GDM1 (cell line): ENCODE data around the gene OR51B4.
"Not testable (repeated sequence)": the region's sequence is repeated elsewhere in the genome, so short reads cannot be mapped to it uniquely, and the experiment has no call there.

Experiments used
- DNase-seq: peaks from one replicate; lab custom pipeline; 2025; lab: John Stamatoyannopoulos, UW

OR51B4 gene

DNA sequence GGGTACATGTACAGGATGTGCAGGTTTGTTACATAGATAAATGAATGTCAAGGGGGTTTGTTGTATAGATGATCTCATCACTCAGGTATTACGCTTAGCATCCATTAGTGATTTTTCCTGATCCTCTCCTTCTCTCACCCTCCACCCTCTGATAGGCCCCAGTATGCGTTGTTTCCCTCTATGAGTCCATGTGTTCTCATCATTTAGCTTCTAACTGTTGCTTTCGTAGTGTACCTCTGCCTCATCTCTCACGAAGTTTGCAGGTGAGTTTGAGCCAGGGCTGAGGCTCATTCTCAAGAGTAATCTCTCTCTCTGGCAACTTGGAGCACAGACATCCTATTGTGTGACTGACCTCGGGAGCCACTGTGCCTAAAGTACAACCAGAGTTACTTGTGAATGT, 27.4 kb downstream of the OR51B4 start:
- no peak for DNase-seq

DNA sequence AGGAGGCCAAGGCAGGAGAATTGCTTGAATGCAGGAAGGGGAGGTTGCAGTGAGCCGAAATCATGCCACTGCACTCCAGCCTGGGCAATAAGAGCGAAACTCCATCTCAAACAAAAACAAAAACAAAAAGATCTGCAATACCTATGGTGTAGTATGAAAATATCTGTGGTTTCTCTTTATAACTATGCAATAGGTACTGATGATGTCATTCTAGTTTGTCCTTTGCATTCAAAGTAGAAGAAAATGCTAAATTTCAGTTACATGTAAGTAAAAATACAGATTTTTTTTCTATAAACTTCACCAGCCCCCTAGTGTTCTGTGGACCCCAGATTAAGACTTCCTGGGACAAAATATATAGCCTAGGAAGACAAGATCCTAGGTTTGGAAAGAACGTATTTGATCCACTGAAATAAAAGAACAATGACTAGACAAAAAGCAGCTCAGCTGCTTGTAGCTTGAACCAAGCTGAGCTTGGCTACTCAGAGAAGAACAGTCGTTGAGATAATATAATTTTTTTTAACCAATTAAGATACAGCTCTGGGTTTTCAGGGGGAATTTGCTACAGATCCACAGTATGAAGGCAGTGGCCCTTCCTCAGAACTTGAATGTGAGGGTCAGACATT, 29.2 kb downstream of the OR51B4 start:
- DNase-seq, result no peak

DNA sequence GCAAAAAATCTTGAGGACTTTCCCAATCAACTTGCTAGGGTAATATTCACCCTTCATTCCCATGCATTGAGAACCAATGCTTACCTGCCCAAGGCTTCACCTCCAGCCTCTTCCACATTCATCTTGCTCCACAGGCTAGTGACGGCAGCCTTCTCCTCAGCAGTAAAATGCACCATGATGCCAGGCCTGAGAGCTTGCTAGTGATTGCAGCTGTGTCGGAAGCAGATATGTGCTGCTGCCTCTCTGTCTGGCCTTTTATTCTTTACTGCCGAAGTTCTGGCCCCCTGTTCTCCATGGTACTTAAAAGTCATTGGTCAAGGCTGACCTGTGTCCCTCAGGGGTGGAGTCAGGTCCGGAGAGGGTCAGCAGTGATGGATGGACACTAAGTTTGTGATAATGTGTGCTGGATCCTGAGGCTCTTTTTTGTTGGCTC, 32.0 kb downstream of the OR51B4 start, which contains the start of gene HBE1:
TSS of gene HBE1 (minus strand) at position 231 of the 433 bp plus-strand sequence. CDS start at position 176, 55 bp downstream.
- DNase-seq, result no peak

DNA sequence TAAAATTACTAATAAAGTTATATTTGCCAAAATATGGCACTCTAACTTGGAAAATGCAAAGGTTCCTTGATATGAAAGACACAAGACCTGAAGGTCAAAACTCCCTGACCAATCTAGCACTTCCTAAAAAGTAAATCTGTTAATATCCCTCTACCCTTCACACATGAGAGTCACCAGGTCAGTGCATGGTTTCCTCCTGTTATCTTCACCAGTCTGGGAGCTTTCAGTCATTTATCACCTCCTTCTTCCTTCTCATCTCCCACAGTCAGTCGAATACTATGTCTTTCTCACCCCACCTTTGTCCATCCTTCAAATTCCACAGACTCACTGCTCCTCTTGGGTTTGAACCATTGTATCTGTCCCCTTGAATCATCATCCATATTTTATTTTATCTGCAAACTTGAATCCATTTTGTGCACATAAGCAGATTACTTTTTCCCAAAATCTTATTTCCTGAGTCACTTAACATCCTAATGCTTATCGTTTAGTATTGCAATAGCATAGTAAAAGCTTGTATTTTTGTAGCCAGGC, 34.6 kb downstream of the OR51B4 start:
- no peak for DNase-seq

DNA sequence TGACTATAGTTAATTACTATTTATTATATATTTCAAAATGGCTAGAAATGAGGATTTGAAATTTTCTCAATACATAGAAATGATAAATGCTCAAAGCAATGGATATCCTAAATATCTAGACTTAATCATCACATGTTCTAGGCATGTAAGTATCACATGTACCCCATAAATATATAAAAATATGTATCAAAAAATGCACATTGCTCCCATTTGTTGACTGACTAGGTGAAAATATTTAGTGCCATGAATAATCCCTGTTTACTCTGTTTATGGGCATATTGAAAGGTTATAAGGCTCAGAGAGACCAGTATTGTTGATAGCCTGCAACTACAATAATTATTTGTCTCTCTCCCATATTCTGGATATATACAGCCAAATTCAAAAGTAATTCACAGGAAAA, 35.1 kb downstream of the OR51B4 start:
- DNase-seq, result no peak

DNA sequence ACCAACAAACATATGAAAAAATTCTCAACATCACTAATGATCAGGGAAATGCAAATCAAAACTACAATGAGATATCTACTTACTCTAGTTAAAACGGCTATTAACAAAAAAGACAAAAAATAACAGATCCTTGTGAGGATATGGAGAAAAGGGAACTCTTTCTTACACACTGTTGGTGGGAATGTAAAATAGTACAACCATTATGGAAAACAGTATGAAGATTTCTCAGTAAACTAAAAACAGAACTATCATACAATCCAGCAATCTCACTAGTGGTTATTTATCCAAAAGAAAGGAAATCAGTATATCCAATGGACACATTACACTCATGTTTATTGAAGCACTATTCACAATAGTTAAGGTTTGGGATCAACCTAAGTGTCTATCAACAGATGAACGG, 35.9 kb downstream of the OR51B4 start:
- DNase-seq, result no peak

DNA sequence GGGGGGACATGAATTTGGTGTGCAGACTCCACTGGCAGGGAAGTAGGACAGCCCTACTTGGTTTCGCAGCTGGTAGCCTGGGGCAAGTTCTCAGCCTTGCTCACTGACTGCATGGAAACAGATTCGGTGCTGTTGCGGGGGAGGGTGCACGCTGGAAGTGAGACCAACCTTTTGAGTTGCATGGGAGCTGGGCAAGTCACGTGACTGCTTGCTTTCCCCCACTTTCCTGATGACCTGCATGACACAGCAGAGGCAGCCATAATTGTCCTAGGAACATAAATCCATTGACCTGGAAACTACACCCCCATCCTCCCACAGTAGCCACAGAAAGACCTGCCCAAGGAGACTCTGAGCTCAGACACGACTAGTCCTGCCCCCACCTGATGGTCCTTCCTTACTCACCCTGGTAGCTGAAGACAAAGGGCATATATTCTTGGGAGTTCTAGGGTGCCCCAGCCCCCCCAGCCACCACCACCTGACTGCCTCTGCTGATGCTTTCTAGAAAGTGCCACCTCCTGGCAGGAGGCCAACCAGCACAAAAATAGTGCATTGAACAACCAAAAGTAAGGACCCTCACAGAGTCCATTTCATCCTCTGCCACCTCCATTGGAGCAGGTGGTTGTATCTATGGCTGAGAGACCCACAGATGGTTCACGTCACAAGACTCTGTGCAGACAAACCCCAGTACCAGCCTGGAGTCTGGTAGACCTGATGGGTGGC, 43.0 kb downstream of the OR51B4 start:
- no peak for DNase-seq

DNA sequence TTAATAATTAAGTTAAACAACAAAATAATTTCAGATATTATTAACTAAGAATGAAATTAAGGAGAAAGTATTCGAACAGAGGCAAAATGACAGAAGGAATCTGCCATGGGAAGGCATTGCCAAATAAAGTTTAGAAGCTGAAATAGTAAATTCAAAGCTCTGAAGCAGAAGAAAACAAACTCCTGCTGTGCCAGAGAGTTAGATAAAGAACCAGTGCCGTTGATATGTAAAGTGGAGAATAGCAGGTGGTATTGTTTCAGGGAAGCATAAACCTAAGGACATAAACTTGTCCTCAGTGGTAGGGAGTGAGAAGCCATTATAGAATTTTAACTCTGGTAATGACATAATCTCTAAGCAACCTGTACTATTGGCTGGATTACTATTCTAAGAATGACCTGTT, 44.5 kb downstream of the OR51B4 start:
- no peak for DNase-seq

DNA sequence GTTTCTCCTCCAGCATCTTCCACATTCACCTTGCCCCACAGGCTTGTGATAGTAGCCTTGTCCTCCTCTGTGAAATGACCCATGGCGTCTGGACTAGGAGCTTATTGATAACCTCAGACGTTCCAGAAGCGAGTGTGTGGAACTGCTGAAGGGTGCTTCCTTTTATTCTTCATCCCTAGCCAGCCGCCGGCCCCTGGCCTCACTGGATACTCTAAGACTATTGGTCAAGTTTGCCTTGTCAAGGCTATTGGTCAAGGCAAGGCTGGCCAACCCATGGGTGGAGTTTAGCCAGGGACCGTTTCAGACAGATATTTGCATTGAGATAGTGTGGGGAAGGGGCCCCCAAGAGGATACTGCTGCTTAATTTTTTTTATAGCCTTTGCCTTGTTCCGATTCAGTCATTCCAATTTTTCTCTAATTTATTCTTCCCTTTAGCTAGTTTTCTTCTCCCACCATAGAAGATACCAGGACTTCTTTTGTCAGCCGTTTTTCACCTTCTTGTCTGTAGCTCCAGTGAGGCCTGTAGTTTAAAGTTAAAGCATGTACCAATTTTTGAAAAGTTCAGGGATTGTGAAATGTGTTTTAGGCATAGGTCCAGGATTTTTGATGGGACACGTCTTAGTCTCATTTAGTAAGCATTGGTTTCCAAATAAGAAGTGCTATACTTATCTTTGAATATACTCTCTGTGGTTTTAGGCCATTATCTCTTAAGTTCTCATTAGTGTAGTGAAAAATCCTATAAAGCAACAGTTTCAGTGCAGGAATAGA, 46.9 kb downstream of the OR51B4 start, which contains the start of gene HBG2:
TSS of gene HBG2 (minus strand) at position 136 of the 768 bp plus-strand sequence. CDS start at position 83, 53 bp downstream.
- DNase-seq, result not testable (repeated sequence)

DNA sequence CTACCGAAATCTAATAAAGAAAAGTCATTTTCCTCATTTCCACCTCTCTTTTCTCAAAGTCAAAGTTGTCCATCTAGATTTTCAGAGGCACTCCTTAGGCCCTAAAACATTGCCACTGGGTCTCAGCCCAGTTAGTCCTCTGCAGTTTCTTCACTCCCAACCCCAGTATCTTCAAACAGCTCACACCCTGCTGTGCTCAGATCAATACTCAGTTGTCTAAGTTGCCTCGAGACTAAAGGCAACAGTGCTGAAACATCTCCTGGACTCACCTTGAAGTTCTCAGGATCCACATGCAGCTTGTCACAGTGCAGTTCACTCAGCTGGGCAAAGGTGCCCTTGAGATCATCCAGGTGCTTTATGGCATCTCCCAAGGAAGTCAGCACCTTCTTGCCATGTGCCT, 47.7 kb downstream of the OR51B4 start:
- DNase-seq, result not testable (repeated sequence)

DNA sequence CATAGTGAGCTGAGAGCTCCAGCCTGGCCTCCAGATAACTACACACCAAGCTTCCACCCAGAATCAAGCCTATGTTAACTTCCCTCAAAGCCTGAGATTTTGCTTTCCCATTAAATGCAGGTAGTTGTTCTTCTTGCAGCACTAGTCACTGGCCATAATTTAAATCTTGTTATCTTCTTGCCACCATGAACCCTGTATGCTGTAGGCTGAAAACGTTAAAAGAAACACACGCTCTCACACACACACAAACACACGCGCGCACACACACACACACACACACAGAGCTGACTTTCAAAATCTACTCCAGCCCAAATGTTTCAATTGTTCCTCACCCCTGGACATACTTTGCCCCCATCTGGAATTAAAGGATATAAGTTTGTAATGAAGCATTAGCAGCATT, 48.3 kb downstream of the OR51B4 start:
- DNase-seq, result not testable (repeated sequence)

DNA sequence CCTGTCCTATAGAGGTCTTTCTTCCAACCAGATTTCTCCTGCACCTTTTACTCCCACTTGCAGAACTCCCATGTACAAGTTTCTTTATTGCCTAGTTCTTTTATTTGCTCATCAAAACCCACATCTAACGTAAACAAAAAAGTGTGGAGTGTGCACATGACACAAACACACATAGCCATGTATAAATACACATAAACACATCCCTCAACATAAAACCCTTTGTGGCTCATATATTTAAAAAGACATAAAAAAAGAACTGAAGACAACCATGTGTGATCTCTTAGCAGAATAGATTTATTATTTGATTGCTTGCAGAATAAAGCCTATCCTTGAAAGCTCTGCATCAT, 48.9 kb downstream of the OR51B4 start:
- no peak for DNase-seq

DNA sequence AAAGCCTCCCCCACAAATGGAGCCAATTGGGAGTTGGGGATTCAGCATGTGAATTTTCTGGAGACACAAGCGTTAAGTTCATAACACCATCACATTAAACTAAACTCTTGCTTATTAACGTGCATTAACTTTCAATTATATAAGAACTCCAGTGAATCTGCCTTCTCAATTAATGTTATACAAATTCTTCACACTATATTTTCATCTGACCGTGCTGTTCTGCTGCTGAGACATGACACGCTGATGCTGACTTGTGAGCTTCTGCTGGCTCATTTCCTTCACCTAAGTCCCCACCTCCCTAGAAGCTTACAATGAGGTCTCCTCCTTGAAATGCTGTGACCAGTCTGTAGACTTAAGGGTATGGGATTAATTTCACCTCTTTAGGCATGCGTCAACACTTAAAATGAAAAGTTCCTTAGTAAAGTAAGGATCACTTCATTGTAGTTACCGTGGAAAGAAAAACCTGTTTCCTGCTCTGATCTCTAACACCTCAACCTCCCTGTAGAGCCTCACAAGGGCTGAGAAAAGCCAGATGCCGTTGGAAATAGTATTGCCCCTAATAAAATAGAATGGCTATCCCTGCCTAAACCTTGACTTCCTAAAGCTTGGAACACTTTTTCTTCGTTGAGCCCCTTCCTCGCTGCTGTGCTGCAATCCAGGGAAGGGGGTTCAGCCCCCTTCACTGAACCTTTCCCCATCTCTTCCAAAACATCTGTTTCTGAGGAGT, 49.4 kb downstream of the OR51B4 start:
- DNase-seq, result no peak

DNA sequence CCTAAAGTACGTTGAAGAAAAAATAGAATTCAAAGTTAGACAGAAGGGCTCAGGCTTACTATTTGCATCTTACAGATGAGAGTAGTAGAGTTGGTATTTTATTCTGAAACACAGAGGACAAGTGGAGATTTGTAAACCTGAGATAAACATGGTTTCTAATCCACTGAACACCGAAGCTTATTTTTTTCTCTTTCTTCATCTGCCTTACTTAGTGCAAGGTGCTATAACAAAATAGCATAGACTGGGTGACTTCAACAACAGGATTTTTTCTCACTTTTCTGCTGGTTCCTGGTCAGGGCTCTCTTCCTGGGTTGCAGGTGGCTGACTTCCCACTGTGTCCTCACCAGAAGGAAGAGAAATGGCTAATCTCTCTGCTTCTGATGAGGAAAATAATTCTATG, 50.0 kb downstream of the OR51B4 start:
- DNase-seq, result no peak
